Measurements from ENCODE around the gene DNER. TPM values are rescaled to one million over a fixed set of nuclear protein-coding genes. Genes with fewer than 3 reads are reported as not detected.

Gene DNER
- total RNA-seq, 3 donors from 2014 or later = 1.3 to 2.6 (median 1.6) TPM

DNA sequence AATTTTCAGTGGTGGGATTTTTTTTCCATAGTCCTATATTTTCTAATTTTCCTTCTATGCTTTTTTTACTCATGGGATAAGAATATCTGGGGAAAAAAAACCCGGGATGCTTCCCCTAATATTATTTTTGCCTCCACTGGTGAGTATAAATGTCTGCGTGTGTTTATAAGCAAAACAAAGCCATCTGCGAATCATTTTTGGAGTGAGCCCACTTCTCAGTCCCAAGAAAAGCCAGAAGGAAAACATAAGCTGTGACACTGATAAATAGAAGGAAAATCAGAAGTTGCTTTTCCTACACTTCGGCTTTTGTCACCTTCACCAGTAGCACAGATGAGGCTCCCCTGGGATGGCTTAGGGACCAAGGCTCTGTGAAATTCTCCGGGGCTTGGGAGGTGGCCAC, 308.6 kb downstream of the DNER start:
- Histone ChIP-seq H3K36me3 (no peaks in the 10 kb centered on the region), H3K9me3 (no peaks in the 10 kb centered on the region), H3K27ac (peak overlapping the region; percentile 79 to 81), H3K4me1 (no peaks in the 10 kb centered on the region), H3K27me3 (no peaks in the 10 kb centered on the region), H3K4me3 (no peak overlapping the region)
- intact Hi-C loops (cut with DNase I; ENCODE audit: low total_unique reads) = no loop called here
- TF ChIP-seq, protein P1, sequence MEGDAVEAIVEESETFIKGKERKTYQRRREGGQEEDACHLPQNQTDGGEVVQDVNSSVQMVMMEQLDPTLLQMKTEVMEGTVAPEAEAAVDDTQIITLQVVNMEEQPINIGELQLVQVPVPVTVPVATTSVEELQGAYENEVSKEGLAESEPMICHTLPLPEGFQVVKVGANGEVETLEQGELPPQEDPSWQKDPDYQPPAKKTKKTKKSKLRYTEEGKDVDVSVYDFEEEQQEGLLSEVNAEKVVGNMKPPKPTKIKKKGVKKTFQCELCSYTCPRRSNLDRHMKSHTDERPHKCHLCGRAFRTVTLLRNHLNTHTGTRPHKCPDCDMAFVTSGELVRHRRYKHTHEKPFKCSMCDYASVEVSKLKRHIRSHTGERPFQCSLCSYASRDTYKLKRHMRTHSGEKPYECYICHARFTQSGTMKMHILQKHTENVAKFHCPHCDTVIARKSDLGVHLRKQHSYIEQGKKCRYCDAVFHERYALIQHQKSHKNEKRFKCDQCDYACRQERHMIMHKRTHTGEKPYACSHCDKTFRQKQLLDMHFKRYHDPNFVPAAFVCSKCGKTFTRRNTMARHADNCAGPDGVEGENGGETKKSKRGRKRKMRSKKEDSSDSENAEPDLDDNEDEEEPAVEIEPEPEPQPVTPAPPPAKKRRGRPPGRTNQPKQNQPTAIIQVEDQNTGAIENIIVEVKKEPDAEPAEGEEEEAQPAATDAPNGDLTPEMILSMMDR (IDR thresholded peaks at IDR 0.05) = no peak
- TF ChIP-seq POLR2AphosphoS5 (IDR thresholded peaks at IDR 0.05) = no peak
- TF ChIP-seq POLR2A (IDR thresholded peaks at IDR 0.05) = no peak
- DNase-seq (ENCODE audit: low spot score in 2 of 2) = no peak

DNA sequence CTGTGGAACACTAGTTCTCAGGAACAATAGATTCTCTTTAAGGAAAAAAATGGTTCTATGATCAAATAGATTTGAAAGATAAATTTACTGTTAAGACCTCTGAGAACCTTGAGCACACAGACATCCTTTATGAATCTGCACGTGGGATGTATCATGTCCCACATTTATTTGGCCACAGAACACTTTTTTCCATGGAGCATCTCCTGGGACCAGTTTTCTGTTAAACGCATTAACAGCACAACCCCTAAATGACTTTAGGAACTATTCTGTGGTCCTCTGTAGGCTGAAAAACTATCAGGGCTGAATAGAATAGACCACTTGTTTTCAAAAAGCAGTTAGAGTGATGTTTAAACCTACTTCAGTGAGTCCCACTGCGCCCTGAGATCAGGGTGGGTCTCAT, 311.1 kb downstream of the DNER start:
- Histone ChIP-seq H3K27ac (no peak overlapping the region), H3K4me1 (no peaks in the 10 kb centered on the region), H3K4me3 (no peak overlapping the region), H3K36me3 (no peaks in the 10 kb centered on the region), H3K27me3 (no peaks in the 10 kb centered on the region), H3K9me3 (no peaks in the 10 kb centered on the region)
- intact Hi-C loops (cut with DNase I; ENCODE audit: low total_unique reads) = no loop called here
- TF ChIP-seq POLR2AphosphoS5 (IDR thresholded peaks at IDR 0.05) (no peak), POLR2A (IDR thresholded peaks at IDR 0.05) (no peak)
- TF ChIP-seq, protein P1 (IDR thresholded peaks at IDR 0.05) = no peak
- DNase-seq (ENCODE audit: low spot score in 2 of 2) = no peak

DNA sequence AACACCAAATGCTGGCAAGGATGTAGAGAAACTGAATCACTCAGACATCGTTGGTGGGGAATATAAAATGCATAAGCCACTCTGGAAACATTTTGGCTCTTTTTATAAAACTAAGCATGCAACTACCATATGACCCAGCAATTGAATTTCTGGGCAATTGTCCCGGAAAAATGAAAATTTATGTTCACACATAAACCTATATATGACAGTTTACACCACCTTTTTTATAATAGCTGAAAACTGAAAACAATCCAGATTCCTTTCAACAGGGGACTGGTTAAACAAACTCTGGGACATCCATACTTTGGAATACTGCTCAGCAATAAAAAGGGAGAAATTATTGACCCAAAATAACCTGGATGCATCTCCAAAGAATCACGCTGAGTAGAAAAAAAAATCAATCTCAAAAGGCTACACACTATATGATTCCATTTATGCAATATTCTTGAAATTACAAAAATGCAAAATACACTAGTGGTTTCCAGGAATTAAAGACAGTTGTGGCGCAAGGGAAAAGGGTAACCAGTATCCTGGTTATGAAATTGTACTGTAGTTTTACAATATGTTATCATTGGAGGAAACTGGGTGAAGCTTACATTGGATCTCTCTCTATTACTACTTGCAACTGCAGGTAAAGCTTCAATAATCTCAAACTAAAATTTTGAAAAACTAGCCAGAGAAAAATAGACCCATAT, 313.0 kb downstream of the DNER start:
- H3K4me1 ChIP-seq = no peaks in the 10 kb centered on the region
- H3K9me3 ChIP-seq = peaks cover 0 to 5% of the 10 kb centered on the region in 2 donors
- H3K36me3 ChIP-seq = no peaks in the 10 kb centered on the region
- H3K27me3 ChIP-seq = no peaks in the 10 kb centered on the region
- no peak for DNase-seq (ENCODE audit: low spot score in 2 of 2)
- intact Hi-C loops (cut with DNase I; ENCODE audit: low total_unique reads) = no loop called here
- H3K4me3 ChIP-seq = no peak overlapping the region
- H3K27ac ChIP-seq = no peak overlapping the region
- TF ChIP-seq POLR2AphosphoS5 (IDR thresholded peaks at IDR 0.05) (no peak), POLR2A (IDR thresholded peaks at IDR 0.05) (no peak)
- TF ChIP-seq, protein P1 (IDR thresholded peaks at IDR 0.05) = no peak

DNA sequence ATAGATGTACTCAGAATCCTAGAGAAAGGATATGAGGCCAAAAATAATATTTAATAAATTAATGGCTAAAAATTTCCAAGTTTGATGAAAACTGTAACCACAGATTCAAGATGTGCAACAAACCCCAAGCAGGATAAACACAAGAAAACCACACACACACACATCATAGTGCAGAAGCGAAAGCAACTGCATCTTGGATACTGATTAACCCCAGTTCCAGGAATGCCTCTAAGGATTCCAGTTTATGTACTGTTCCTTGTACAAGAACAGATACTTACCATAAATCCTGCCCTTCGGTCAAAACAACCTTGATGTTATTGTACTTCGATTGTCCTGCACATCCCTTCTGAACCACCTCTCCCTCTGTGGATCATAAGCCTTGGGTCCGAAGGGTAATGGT, 320.4 kb downstream of the DNER start:
- no peaks in the 10 kb centered on the region for H3K27me3 ChIP-seq
- intact Hi-C loops (cut with DNase I; ENCODE audit: low total_unique reads) = no loop called here
- H3K36me3 ChIP-seq = no peaks in the 10 kb centered on the region
- H3K27ac ChIP-seq = no peak overlapping the region
- DNase-seq (ENCODE audit: low spot score in 2 of 2) = no peak
- H3K4me1 ChIP-seq = no peaks in the 10 kb centered on the region
- TF ChIP-seq, protein P1 (IDR thresholded peaks at IDR 0.05) = no peak
- TF ChIP-seq POLR2AphosphoS5 (IDR thresholded peaks at IDR 0.05) (no peak), POLR2A (IDR thresholded peaks at IDR 0.05) (no peak)
- no peak overlapping the region for H3K4me3 ChIP-seq
- peaks cover 0 to 5% of the 10 kb centered on the region in 2 donors for H3K9me3 ChIP-seq

DNA sequence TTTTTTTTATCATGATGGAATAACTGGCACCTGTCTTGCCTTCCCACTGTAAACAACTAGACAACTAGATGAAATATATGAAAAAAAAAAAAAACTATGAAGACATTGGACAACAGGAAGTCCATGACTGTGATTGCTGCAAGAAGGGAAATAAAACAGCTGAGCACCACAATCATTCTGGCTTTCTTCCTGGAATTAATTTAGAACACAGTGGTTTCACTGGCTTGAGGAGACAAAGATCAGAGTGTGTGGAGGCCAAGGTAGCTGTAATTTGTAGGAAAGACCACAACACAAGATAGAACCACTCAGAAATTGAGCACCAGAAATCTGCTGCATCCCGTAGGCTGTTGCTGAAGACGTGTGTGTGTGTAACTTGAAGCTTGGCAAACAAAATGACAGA, 322.2 kb downstream of the DNER start:
- no peaks in the 10 kb centered on the region for H3K36me3 ChIP-seq
- H3K9me3 ChIP-seq = peaks cover 0 to 5% of the 10 kb centered on the region in 2 donors
- DNase-seq (ENCODE audit: low spot score in 2 of 2) = no peak
- no peak overlapping the region for H3K4me3 ChIP-seq
- peak overlapping the region in 1 of 2 donors; percentile 59 for H3K27ac ChIP-seq
- intact Hi-C loops (cut with DNase I; ENCODE audit: low total_unique reads) = no loop called here
- no peaks in the 10 kb centered on the region for H3K4me1 ChIP-seq
- TF ChIP-seq, protein P1 (IDR thresholded peaks at IDR 0.05) = no peak
- TF ChIP-seq POLR2A (IDR thresholded peaks at IDR 0.05) = no peak
- H3K27me3 ChIP-seq = no peaks in the 10 kb centered on the region

All from breast epithelium (tissue), 4 donors.